GM19351 (cell line): ENCODE data around the gene MEGF11.

Experiments used
- ATAC-seq: cut with Tn5 transposase; IDR thresholded peaks from one replicate; pipeline ENCODE4 v1.9.1; 2021; ENCODE audit warnings: mild to moderate bottlenecking, moderate library complexity; ENCODE audit not compliant: unreplicated experiment

Gene MEGF11

DNA sequence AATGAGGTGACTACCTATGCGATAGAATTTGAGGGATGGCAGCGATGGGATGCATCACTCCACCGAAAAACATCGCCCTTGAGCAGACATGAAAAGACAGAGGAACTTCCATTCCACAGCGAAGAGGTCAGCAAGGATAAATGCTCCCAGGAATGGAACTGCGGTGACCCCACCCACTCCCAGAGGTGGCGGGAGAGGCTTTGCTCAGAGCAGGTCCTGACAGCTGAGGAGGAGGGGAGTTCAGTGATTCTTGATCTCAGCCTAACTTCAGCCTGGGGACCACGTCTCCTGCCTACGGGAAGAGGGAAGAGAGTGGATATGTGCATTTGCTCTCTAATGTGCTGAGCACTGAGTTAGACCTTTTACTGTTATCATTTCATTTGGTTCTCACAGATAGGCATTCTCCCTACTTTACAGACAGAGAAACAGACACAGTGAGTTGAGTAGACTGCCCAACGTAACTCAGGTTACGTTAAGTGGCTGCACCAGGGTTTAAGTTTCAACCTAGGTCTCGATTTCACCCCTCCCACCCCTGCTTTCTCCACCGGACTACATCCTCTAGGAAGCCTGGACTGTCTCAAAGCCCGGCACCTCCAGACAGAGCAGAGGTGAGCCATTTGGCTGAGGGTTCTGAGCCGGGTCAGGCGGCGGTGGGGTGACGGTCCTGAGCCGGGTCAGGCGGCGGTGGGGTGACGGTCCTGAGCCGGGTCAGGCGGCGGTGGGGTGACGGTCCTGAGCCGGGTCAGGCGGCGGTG, 214.3 kb downstream of the MEGF11 start:
- no peak for ATAC-seq

DNA sequence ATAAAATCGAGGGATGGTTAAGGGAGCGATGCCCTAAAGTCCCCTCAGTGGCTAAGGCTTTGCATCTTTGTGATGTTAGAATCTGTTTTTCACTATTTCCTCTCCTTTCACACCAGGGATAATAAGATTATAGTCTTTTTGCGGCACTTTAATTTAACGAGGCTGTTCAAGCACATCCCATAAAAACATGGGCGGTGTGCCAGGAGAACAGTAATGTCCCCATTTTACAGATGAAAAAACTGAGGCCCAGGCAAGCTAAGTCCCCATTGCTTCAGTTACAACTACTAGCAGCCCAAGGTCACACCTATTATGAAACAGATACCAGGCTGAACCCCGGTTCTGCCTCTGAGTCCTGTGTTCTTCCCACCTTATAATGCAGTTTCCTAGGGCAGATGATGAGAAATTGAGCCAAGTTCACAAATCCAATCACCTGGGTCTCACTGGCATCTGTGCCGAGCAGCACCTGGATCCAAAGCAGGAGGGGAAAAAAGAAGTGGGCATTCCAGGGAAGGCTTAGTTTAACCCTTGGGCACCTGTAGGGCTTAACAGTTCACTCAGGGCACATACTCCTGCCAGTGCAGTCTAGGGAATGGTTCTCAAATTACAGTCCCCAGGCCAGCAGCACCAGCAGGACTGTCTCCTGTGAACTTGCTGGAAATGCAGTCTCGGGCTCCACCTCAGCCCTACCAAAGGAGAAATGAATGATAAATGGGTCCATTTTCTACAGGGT, 215.0 kb downstream of the MEGF11 start:
- ATAC-seq: no peak

- ATAC-seq: no peak
Measured at GRCh38 chr15:66036859-66037258, 216.7 kb downstream of the MEGF11 start.

- ATAC-seq: no peak
Measured at GRCh38 chr15:66035901-66036300, 217.6 kb downstream of the MEGF11 start.

GRCh38 chr15:66033143-66033542, 220.4 kb downstream of the MEGF11 start:
- no peak for ATAC-seq

DNA sequence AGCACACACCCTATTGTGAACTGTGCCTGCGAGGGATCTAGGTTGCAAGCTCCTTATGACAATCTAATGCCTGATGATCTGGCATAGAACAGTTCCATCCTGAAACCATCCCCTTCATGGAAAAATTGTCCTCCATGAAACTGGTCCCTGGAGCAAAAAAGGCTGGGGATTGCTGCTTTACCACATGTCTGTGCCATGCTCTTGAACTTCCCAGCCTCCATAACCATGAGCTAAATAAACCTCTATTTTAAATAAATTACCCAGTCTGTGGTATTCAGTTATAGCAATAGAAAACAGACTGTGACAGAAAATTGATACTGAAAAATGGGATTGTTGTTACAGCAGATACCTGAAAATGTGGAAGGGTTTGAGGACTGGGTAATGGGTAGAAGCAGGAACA, 221.5 kb downstream of the MEGF11 start:
- no peak for ATAC-seq

DNA sequence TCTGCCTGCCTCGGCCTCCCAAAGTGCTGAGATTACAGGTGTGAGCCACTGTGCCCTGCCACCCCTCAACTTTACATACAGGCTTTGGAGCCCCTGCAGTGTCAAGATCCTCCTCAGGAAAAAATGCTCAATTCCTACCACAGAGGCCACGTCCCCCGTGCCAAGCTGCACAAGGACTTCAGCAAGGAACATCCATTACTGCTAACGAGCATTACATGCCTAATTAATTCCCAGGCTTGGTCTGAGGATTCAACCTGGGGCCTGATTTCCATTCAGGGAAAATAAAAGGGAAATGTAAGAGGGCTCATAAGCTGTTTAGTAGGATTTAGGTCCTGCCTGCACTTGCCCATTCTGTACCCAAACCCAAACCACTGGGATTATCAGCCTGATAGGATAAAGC, 222.9 kb downstream of the MEGF11 start:
- ATAC-seq: no peak

DNA sequence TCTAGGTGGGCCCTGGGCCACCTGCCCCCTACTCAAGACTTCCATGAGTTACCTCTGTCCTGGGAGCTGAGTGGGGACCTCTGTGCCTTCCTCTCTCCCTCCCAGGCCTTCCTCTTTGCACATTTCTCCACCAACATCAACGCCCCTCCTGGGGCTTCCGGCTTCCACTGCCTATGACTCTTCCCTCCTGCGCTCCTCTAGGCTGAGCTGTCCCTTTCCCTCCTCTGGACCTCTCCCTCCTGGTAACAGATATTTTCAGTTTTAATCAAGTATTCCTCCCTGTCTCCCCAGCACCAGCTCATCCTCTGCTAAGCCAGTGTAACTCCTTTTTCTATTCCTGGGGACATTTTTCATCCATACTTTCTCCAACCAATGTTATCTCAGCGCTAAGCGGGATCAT, 223.9 kb downstream of the MEGF11 start:
- no peak for ATAC-seq

GRCh38 chr15:66027268-66027805, 226.2 kb downstream of the MEGF11 start:
- ATAC-seq: no peak

DNA sequence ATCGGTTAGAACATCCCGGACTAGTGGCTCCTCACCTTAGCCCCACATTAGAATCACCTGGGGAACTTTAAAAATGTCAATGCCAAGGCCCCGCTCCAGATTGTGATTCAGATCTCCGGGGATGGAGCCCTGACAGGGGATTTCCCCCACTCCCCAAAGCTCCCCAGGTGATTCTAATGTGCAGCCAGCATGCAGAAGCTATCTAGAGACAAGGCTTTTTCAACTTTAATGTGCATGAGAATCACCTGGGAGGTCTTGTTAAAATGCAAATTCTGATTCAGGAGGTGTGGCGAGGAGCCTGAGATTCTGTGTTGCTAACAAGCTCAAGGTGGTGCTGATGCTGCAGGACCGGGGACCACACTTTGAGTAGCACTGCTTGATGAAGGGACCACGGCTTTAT, 227.6 kb downstream of the MEGF11 start:
- ATAC-seq: no peak

GRCh38 chr15:66025015-66025452, 228.5 kb downstream of the MEGF11 start:
- ATAC-seq: no peak

DNA sequence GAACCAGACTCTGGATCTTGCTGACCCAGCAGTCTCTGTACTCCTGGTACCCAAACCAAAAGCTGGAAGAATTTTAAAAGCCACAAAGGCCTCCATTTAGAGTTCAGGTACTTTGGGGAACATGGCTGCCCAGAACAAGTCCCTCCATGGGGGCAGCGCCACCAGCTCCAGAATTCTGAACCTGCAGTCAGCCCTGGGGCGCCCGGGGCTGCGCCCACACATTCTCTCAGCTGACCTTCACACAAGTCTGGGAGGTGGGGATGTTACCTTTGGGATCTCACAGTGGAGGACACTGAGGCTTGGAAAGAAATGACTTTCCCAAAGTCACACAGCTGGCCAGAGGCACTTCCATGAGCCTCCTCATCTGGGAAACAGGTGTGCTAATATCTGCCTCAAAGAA, 229.4 kb downstream of the MEGF11 start:
- ATAC-seq: no peak

DNA sequence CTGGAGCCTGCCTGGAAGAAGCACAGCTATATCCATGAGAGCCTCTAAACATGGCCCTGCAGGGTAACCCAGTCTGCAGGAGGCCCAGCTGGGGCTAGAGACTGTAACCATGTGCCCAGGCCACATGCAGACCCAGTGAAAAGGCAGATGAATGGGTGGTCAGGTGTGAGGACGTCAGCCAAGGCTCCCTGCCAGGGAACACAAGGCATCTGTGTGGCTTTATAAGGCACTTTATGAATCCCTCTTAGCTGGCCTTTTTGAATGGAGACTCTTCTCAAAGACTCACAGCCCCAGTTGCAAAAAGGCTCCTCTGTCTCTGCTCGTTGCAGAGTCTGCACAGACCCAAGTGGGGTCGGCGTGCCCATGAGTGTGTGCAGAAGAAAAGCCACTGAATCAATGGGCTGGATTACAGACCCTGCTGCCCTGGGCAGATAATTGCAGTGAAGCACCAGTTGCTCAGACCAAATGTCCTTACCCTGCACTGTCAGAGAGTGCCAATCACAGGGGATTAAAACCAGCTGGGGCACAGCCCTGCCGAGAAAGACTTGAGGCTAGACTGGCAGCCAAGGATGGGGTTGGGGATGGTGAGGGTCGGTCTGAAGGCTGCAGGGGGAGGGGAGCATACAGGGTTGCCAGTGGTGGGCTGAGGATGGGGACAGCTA, 230.1 kb downstream of the MEGF11 start:
- ATAC-seq: no peak

DNA sequence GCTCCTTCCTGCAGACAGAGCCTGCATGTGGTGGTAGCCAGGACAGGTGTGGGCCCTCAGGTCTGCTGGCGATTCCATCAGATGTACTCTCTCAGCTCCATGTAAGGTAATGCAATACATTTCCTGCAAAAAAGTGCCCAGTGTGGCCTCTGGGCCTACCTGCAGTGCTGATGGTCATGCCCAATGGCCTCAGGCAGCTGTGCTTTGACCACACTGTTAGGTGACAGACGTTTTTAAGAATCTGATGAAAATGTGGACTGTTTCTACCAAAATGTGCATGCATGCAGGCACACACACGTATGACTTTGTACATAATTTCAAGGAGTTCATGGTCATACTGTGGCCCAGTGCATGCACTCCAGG, 231.4 kb downstream of the MEGF11 start:
- no peak for ATAC-seq

- no peak for ATAC-seq
Measured at GRCh38 chr15:66021496-66022162, 231.9 kb downstream of the MEGF11 start.

- ATAC-seq: no peak
Measured at GRCh38 chr15:66019826-66020398, 233.6 kb downstream of the MEGF11 start.

DNA sequence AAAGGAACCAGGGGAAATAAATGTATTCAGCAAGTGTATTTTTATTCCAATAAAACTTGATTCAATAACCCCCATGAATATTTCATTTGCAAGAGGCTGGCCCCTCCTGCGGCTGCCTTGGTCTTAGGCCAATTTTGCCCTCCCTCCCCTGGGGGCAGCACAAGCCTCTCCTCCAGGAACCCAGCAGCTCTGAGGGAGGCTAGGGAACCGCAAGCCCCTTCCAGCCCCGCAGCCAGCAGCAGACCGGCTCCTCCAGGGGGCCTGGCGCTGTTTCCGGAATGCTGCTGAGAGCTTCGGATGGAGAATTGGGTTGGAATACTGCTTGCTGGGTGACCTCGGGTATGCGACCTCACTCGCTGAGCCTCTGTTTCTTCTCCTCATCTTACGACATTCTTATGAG, 234.2 kb downstream of the MEGF11 start:
- ATAC-seq: no peak

- ATAC-seq: no peak
Measured at GRCh38 chr15:66018488-66018797, 235.1 kb downstream of the MEGF11 start.

- ATAC-seq: no peak
Measured at GRCh38 chr15:66017792-66018487, 235.6 kb downstream of the MEGF11 start.

DNA sequence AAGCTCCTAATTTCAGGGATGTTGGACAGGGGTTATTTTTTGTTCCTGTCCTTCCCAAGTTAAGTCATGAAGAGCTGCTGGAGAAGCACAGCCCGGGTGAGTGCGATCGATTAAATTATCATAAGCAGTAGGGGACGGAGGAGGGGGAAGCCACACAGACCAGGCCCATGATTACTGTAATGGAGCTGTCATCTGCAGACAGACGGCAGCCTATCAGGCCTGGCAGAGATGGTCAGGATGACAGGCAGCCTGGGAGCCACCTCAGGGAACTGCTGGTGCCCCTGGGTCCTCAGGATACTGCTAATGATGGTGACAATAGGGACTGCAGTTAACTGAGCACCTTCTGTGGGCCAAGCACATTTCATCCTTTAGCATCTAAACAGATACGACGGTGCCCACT, 236.6 kb downstream of the MEGF11 start:
- ATAC-seq: no peak
